ENCODE results near the gene UROC1. TPM values are rescaled to one million over a fixed set of nuclear protein-coding genes. Genes with fewer than 3 reads are reported as not detected.

The UROC1 gene
- total RNA-seq, 4 donors from 2014 or later = not detected

DNA sequence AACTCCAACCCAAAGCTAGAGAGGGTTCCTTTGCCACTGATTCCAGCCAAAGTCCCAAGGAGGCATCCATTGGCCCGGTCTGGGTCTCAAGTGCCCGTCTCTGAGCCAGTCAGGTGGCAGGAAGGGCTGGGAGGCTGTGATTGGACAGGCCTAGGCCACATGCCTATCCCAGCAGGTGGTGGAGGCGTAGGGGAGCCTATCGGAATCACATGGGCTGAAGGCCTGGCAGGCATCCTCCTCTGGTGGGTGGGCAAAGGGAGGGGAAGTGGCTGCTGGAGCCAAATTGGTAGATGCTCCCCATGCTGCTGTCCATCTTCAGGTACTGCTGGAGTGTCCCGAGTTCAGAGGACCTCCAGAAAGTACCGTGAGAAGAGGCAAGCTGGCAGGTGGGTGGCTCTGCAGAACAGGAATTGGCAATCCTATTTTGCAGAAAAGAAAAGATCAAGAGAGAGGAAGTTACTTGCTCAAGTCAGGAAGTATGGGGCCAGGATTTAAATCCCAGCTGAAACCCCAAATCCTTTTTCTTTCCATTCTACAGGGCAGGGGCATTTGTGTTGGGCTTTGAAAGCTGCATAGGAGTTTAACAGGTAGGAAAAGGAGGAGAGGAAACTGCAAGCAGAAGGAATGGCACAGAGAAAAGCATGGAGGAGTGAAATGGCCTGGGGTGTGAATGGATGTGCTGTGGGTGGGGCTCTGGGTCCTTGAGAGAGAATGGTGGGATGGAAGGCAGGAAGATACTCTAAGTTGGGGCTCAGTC is 10.1 kb upstream of the UROC1 start:
- no peaks in the 10 kb centered on the region for H3K36me3 ChIP-seq
- WGBS, 2 donors = 71 to 76% methylated on average over 6 of the region's 6 CpGs
- DNase-seq (ENCODE audit: low spot score in 2 of 2) = no peak
- no peaks in the 10 kb centered on the region for H3K9me3 ChIP-seq
- H3K4me1 ChIP-seq = peaks cover 0 to 17% (median 3%) of the 10 kb centered on the region in 4 donors
- peaks cover 0 to 20% of the 10 kb centered on the region in 2 donors for H3K27me3 ChIP-seq
- TF ChIP-seq, protein P1, sequence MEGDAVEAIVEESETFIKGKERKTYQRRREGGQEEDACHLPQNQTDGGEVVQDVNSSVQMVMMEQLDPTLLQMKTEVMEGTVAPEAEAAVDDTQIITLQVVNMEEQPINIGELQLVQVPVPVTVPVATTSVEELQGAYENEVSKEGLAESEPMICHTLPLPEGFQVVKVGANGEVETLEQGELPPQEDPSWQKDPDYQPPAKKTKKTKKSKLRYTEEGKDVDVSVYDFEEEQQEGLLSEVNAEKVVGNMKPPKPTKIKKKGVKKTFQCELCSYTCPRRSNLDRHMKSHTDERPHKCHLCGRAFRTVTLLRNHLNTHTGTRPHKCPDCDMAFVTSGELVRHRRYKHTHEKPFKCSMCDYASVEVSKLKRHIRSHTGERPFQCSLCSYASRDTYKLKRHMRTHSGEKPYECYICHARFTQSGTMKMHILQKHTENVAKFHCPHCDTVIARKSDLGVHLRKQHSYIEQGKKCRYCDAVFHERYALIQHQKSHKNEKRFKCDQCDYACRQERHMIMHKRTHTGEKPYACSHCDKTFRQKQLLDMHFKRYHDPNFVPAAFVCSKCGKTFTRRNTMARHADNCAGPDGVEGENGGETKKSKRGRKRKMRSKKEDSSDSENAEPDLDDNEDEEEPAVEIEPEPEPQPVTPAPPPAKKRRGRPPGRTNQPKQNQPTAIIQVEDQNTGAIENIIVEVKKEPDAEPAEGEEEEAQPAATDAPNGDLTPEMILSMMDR (IDR thresholded peaks at IDR 0.05) = no peak
- TF ChIP-seq EP300 (IDR thresholded peaks at IDR 0.05) (no peak), POLR2A (IDR thresholded peaks at IDR 0.05) (no peak)
- no peak overlapping the region for H3K4me3 ChIP-seq
- no peak overlapping the region for H3K27ac ChIP-seq

DNA sequence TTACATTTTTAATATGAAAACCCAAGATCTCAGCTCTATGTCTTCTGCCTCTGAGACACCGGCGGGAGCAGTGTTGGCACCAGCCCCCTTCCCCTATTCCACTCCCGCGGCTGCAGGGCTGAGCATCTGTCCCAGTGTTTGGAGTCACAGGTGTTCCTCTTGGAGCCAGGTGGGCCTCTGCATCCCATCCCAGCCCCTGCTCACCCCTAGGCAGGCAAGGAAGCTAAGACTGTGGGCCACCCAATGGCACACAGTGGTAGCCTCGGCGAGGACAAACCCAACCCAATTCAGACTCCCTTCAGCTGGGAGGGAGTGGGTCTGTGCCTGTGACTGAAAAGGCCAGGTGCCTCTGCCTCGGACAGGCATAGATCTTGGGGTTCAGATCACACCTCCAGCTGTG is 9.4 kb upstream of the UROC1 start:
- H3K36me3 ChIP-seq = no peaks in the 10 kb centered on the region
- DNase-seq (ENCODE audit: low spot score in 2 of 2) = no peak
- peaks cover 0 to 23% (median 3%) of the 10 kb centered on the region in 4 donors for H3K4me1 ChIP-seq
- no peak overlapping the region for H3K4me3 ChIP-seq
- H3K27ac ChIP-seq = no peak overlapping the region
- TF ChIP-seq POLR2A (IDR thresholded peaks at IDR 0.05) = no peak
- TF ChIP-seq, protein P1 (IDR thresholded peaks at IDR 0.05) = no peak
- TF ChIP-seq EP300 (IDR thresholded peaks at IDR 0.05) = no peak
- no peaks in the 10 kb centered on the region for H3K9me3 ChIP-seq
- WGBS, 2 donors = 82 to 93% methylated on average over 7 of the region's 7 CpGs
- H3K27me3 ChIP-seq = peaks cover 0 to 20% of the 10 kb centered on the region in 2 donors

DNA sequence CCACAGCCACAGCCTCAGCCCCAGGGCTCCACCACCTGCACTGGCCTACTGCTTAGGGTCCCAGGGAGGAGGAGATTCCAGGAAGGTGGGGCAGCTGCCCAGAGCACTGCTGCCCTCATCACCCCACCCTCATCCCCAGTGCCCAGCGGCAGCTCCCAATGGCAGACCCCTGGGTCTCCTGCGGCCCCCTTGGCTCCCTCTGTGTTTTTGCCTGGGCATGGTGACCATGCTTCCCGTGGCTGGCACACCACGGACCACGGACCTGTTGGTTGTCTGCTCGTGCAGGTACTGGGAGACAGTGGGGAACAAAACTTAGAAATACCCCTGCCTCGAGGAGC is 9.1 kb upstream of the UROC1 start:
- no peak for DNase-seq (ENCODE audit: low spot score in 2 of 2)
- Histone ChIP-seq H3K4me1 (peaks cover 0 to 23% (median 3%) of the 10 kb centered on the region in 4 donors), H3K27me3 (peaks cover 0 to 20% of the 10 kb centered on the region in 2 donors), H3K36me3 (no peaks in the 10 kb centered on the region), H3K27ac (no peak overlapping the region), H3K9me3 (no peaks in the 10 kb centered on the region), H3K4me3 (no peak overlapping the region)
- TF ChIP-seq, protein P1 (IDR thresholded peaks at IDR 0.05) = no peak
- TF ChIP-seq POLR2A (IDR thresholded peaks at IDR 0.05) (no peak), EP300 (IDR thresholded peaks at IDR 0.05) (no peak)
- 87 to 89% methylated on average over 7 of the region's 7 CpGs for WGBS, 2 donors

DNA sequence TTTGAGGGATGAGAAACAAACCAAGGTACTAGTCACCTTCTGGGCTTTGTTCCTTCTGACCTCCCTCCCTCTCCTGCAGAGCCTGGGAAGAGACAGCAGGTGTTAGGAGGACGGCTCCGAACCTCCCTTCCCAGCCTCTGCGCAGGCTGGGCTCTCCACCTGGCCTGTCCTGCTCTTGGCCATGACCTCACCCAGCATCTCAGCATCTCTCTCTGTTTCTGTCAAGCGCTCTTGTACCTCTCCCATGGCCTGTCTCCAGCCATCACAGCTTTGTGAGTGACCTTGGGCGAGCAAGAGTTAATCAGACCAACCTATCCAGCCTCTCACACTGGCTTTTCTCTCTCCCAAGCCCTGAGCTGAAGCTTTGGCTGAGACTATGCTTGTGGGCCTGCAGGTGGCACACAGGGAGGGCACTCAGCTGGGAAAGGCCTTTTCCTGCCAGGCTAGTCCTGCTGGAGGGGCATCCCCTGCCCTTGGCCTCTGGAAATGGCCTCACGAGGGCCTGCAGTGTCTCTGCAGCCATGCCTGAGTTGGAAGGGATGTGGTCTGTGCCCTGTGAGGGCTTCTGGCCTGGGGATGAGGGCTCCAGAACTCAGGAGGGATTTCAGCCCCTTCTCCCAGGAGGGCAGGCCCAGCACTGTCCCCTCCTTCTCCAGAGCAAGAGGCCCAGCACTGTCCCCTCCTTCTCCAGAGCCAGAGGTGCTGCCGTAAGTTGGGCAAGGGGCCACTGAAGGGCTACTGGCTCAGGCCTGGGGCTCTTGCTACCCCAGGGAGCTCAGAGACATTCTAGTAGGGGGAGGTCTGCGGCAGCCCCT is 8.5 kb upstream of the UROC1 start:
- H3K4me3 ChIP-seq = no peak overlapping the region
- no peaks in the 10 kb centered on the region for H3K36me3 ChIP-seq
- TF ChIP-seq, protein P1 (IDR thresholded peaks at IDR 0.05) = no peak
- TF ChIP-seq POLR2A (IDR thresholded peaks at IDR 0.05) = no peak
- no peak for TF ChIP-seq EP300 (IDR thresholded peaks at IDR 0.05)
- no peaks in the 10 kb centered on the region for H3K9me3 ChIP-seq
- no peak for DNase-seq (ENCODE audit: low spot score in 2 of 2)
- H3K27ac ChIP-seq = no peak overlapping the region
- H3K4me1 ChIP-seq = peaks cover 0 to 23% (median 3%) of the 10 kb centered on the region in 4 donors
- WGBS, 2 donors = 80 to 88% methylated on average over 8 of the region's 8 CpGs
- H3K27me3 ChIP-seq = peaks cover 0 to 20% of the 10 kb centered on the region in 2 donors
